Caco-2 (cell line): ENCODE data around the gene KRT27. TPM values are rescaled to one million over a fixed set of nuclear protein-coding genes. Genes with fewer than 3 reads are reported as not detected.
"Not testable (repeated sequence)": the region's sequence is repeated elsewhere in the genome, so short reads cannot be mapped to it uniquely, and the experiment has no call there.

Experiments used
- BruUV-seq: library from RNA; stranded (reverse); fragments of 400-500 nt; replicated peaks from 2 replicates; lab custom pipeline; 2021; lab: Mats Ljungman, UMichigan
- CTCF ChIA-PET: fragments of 300-600 bp; sonication (Branson Sonifier 250); formaldehyde crosslinking; loops from one replicate; lab custom pipeline; 2022; ENCODE audit warnings: antibody characterized with exemption; lab: Charles Lee
- POLR2A ChIA-PET: fragments of 300-600 bp; sonication (Branson Sonifier 250); formaldehyde crosslinking; loops from one replicate; lab custom pipeline; 2022; ENCODE audit warnings: antibody characterized with exemption; lab: Charles Lee
- DNase-seq, 2 experiments: peaks; one replicate each; pipeline versions ENCODE4 v3.0.0 to v3.0.0-alpha.2; 2020 to 2022
- H3K27me3 ChIP-seq: replicated peaks from 2 replicates; pipeline ENCODE4 v1.6.0; 2011; ENCODE audit warnings: low read length; ENCODE audit not compliant: control insufficient read depth, insufficient read depth
- H3K36me3 ChIP-seq: 2 replicates; pipeline ENCODE4 v1.5.1; 2011; ENCODE audit warnings: low read length; ENCODE audit not compliant: control insufficient read depth, insufficient read depth
- H3K4me1 ChIP-seq: fragments of 250-450 bp; sonication (Bioruptor Pico); 2 replicates; pipeline ENCODE4 v1.5.1; 2020; ENCODE audit warnings: mild to moderate bottlenecking
- H3K4me3 ChIP-seq: 2 replicates; pipeline ENCODE4 v1.5.1; 2011; ENCODE audit warnings: low read depth, mild to moderate bottlenecking, control low read depth, low read length
- H3K9me3 ChIP-seq: fragments of 250-450 bp; sonication (Bioruptor Pico); 2 replicates; pipeline ENCODE4 v1.5.1; 2020; ENCODE audit warnings: mild to moderate bottlenecking, moderate library complexity
- H3K27ac Mint-ChIP-seq: one replicate; pipeline ENCODE4 v1.8.0; 2022; ENCODE audit warnings: mixed read lengths; ENCODE audit not compliant: unreplicated experiment
- H3K27me3 Mint-ChIP-seq: one replicate; pipeline ENCODE4 v1.8.0; 2022; ENCODE audit warnings: mixed read lengths; ENCODE audit not compliant: insufficient read depth, unreplicated experiment
- H3K36me3 Mint-ChIP-seq: one replicate; pipeline ENCODE4 v1.8.0; 2022; ENCODE audit warnings: mild to moderate bottlenecking, mixed read lengths; ENCODE audit not compliant: insufficient read depth, unreplicated experiment
- H3K4me1 Mint-ChIP-seq: one replicate; pipeline ENCODE4 v1.8.0; 2022; ENCODE audit warnings: low read depth, mixed read lengths; ENCODE audit not compliant: unreplicated experiment
- H3K4me3 Mint-ChIP-seq: one replicate; pipeline ENCODE4 v1.8.0; 2022; ENCODE audit warnings: mild to moderate bottlenecking, moderate library complexity, mixed read lengths; ENCODE audit not compliant: unreplicated experiment
- H3K9me3 Mint-ChIP-seq: one replicate; pipeline ENCODE4 v1.8.0; 2022; ENCODE audit warnings: mixed read lengths; ENCODE audit not compliant: unreplicated experiment
- intact Hi-C: fragments of 100-400 bp; cut with micrococcal nuclease; formaldehyde crosslinking; loops from one replicate; pipeline ENCODE4 v1.10.0; 2022; ENCODE audit not compliant: unreplicated experiment
- total RNA-seq: library from RNA; stranded (reverse); gene quantifications from 2 replicates; pipeline ENCODE4 v1.2.3, GENCODE V29; 2022
- TF ChIP-seq, protein P1 (sequence below), 2 experiments: fragments of 200-600 bp in 1 of 2; IDR thresholded peaks; 1 replicate in 1 of 2; 2 replicates in 1 of 2; pipeline versions ENCODE4 v1.5.1 to v1.8.0; 2011 to 2022; ENCODE audit warnings: antibody characterized with exemption in 1 of 2, control low read depth in 1 of 2, inconsistent platforms in 1 of 2, low read depth in 1 of 2, low read length in 1 of 2, mild to moderate bottlenecking in 1 of 2, moderate library complexity in 1 of 2; ENCODE audit not compliant: insufficient read depth in 1 of 2, severe bottlenecking in 1 of 2, unreplicated experiment in 1 of 2

The KRT27 gene
- total RNA-seq, 1 experiment from 2014 or later: not detected

DNA sequence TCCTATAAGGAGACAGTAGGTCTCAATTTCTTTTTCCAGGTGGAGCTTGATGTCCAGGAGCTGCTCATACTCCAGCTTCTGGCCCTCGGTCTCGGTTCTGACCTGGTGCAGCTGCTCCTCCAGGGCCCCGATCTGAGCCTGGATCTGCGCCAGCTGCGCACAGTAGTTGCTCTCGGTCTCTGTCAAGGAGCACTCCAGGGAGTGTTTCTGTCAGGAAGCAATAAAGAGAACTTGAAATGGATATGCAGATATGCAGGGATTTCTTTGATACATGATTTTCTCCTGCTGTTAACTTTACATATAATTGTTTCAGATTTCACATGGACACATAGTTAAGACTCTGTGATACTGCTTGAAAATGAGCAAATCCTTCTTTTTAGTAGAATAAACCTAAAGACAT is 32.0 kb downstream of the KRT27 start:
- POLR2A ChIA-PET: no interaction called here
- intact Hi-C loops: no loop called here
- H3K27me3 Mint-ChIP-seq: peaks cover 11% of the 10 kb centered on the region

DNA sequence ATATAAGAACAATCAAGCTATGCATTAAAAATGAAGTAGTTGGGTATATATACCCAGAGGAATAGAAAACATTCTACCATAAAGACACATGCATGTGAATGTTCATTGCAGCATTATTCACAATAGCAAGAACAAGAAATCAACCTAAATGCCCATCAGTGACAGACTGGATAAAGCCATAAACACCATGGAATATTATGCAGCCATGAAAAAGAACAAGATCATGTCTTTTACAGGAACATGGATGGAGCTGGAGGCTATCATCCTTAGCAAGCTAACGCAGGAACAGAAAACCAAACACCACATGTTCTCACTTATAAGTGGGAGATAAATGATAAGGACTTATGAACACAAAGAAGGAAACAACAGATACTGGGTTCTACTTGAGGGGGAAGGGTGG is 33.7 kb downstream of the KRT27 start:
- CTCF ChIA-PET, POLR2A ChIA-PET, H3K4me1 Mint-ChIP-seq, H3K27me3 ChIP-seq, H3K4me3 Mint-ChIP-seq, BruUV-seq, H3K9me3 Mint-ChIP-seq, H3K9me3 ChIP-seq, intact Hi-C loops, H3K27ac Mint-ChIP-seq, H3K36me3 ChIP-seq, DNase-seq, H3K36me3 Mint-ChIP-seq, H3K4me1 ChIP-seq, H3K4me3 ChIP-seq: not testable (repeated sequence)
- H3K27me3 Mint-ChIP-seq: peaks cover 15% of the 10 kb centered on the region

More for the DNA sequence above, 32.0 kb downstream of the KRT27 start:
- H3K4me3 ChIP-seq: no peak overlapping the region
- Mint-ChIP-seq H3K9me3 (no peaks in the 10 kb centered on the region), H3K36me3 (no peaks in the 10 kb centered on the region), H3K4me1 (no peaks in the 10 kb centered on the region), H3K27ac (no peak overlapping the region), H3K4me3 (no peak overlapping the region)
- no peaks in the 10 kb centered on the region for H3K27me3 ChIP-seq
- no TSS peak for BruUV-seq
- CTCF ChIA-PET: interaction anchor here (0.7 kb wide), 1 partner anchor 445 kb away, joined by 4 read pairs; no protein-coding TSS in a partner anchor
- TF ChIP-seq, protein P1, sequence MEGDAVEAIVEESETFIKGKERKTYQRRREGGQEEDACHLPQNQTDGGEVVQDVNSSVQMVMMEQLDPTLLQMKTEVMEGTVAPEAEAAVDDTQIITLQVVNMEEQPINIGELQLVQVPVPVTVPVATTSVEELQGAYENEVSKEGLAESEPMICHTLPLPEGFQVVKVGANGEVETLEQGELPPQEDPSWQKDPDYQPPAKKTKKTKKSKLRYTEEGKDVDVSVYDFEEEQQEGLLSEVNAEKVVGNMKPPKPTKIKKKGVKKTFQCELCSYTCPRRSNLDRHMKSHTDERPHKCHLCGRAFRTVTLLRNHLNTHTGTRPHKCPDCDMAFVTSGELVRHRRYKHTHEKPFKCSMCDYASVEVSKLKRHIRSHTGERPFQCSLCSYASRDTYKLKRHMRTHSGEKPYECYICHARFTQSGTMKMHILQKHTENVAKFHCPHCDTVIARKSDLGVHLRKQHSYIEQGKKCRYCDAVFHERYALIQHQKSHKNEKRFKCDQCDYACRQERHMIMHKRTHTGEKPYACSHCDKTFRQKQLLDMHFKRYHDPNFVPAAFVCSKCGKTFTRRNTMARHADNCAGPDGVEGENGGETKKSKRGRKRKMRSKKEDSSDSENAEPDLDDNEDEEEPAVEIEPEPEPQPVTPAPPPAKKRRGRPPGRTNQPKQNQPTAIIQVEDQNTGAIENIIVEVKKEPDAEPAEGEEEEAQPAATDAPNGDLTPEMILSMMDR (IDR thresholded peaks at IDR 0.05; ENCODE audit: insufficient read depth in 1 of 2, low read depth in 1 of 2, low read length in 1 of 2, severe bottlenecking in 1 of 2, unreplicated experiment in 1 of 2): no peak
- H3K4me1 ChIP-seq: no peaks in the 10 kb centered on the region
- no peaks in the 10 kb centered on the region for H3K9me3 ChIP-seq
- no peaks in the 10 kb centered on the region for H3K36me3 ChIP-seq
- no peak for DNase-seq

DNA sequence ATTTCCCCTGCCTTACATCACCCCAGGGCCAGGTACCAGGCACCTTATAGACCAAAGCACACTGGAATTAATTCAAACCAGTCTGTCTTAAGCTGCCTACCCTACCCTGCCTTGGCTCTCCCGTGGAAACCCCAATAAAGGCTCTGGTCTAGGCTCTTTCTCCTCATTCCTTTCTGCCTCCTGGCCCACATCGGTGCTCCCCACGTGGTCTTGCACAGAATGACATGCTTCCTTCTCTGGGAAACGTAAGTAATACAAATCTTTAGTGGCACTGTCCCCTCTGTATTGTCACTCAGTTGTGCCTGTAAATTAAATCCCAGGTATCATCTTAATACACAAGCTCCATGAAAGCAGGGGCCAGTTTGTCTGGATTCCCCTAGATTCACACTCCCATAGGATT is 43.8 kb downstream of the KRT27 start:
- peaks cover 16% of the 10 kb centered on the region for H3K27me3 Mint-ChIP-seq

More for the DNA sequence above, 43.8 kb downstream of the KRT27 start:
- no peaks in the 10 kb centered on the region for H3K36me3 ChIP-seq
- no peaks in the 10 kb centered on the region; the same call in 1 of the 2 replicates for H3K27me3 ChIP-seq
- peaks cover 10% of the 10 kb centered on the region for H3K9me3 Mint-ChIP-seq
- BruUV-seq: no TSS peak
- POLR2A ChIA-PET: no interaction called here
- H3K4me1 Mint-ChIP-seq: no peaks in the 10 kb centered on the region
- H3K4me3 ChIP-seq: no peak overlapping the region
- no peak overlapping the region for H3K4me3 Mint-ChIP-seq
- CTCF ChIA-PET: no interaction called here
- intact Hi-C loops: no loop called here
- no peaks in the 10 kb centered on the region for H3K9me3 ChIP-seq
- DNase-seq: peak in 1 of 2 experiments; percentile 8
- no peaks in the 10 kb centered on the region for H3K4me1 ChIP-seq
- TF ChIP-seq, protein P1 (IDR thresholded peaks at IDR 0.05; ENCODE audit: insufficient read depth in 1 of 2, low read depth in 1 of 2, low read length in 1 of 2, severe bottlenecking in 1 of 2, unreplicated experiment in 1 of 2): no peak
- no peaks in the 10 kb centered on the region for H3K36me3 Mint-ChIP-seq
- H3K27ac Mint-ChIP-seq: no peak overlapping the region
